ENCODE measurements around the gene CLDN10.

The CLDN10 gene

DNA sequence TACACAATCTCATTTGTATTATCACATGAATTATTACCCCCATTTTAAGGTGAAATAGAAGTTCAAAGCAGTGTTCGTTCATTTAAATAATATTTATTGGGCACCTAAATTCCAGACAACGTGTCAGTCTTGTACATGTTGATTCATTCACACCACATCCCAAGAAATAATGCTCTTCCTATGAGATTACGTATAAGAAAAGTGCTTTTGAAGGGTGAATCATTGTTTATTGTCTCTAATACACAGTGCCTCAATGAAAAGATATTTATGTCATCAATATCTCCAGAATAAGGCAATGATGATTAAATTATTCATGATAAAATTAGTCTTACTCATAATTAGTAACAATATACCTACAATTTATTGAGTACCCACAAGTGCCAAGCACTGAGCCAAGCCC lies 35.6 kb downstream of the CLDN10 start:
- WGBS, 2 donors (ENCODE audit: extremely low coverage in 2 of 2, insufficient read length in 2 of 2, insufficient replicate concordance in 1 of 2), result no CpG with 5 or more reads among the region's 3 CpGs
- Histone ChIP-seq H2BK15ac (ENCODE audit: low read length) (no peak overlapping the region), H3K4me3 (ENCODE audit: low read length in 2 of 2) (no peak overlapping the region), H3K27me3 (ENCODE audit: control insufficient read depth in 3 of 3, insufficient read depth in 3 of 3, low read depth in 1 of 3, low read length in 3 of 3) (no peaks in the 10 kb centered on the region), H3K14ac (ENCODE audit: low read length) (no peak overlapping the region), H2AK5ac (ENCODE audit: low read depth, low read length) (no peak overlapping the region), H2BK12ac (ENCODE audit: low read length) (no peak overlapping the region), H3K18ac (ENCODE audit: low read length) (no peak overlapping the region), H3K23ac (ENCODE audit: low read depth, low read length, poor library complexity) (no peak overlapping the region), H2AFZ (ENCODE audit: low read length) (no peak overlapping the region), H2BK5ac (ENCODE audit: low read length) (no peak overlapping the region), H3K4me1 (ENCODE audit: control insufficient read depth in 2 of 2, insufficient read depth in 1 of 2, low read depth in 1 of 2, low read length in 2 of 2) (no peaks in the 10 kb centered on the region), H2BK120ac (ENCODE audit: low read depth, low read length) (no peak overlapping the region), H3K79me1 (ENCODE audit: low read depth, low read length) (no peaks in the 10 kb centered on the region), H4K8ac (ENCODE audit: low read depth, low read length) (no peak overlapping the region), H3K4ac (ENCODE audit: low read length) (no peak overlapping the region), H3K36me3 (replicated peaks in 1 of 2; ENCODE audit: control insufficient read depth in 2 of 2, insufficient read depth in 2 of 2, low read length in 2 of 2) (peaks cover 26 to 94% of the 10 kb centered on the region in 2 donors), H3K4me2 (ENCODE audit: insufficient read depth, low read length, poor library complexity, severe bottlenecking) (no peak overlapping the region), H4K91ac (ENCODE audit: low read depth, low read length, poor library complexity) (no peak overlapping the region), H3K9ac (ENCODE audit: low read depth, low read length, poor library complexity) (no peak overlapping the region), H3K27ac (replicated peaks; ENCODE audit: low read length) (no peak overlapping the region), H3K9me3 (replicated peaks in 1 of 2; ENCODE audit: control insufficient read depth in 2 of 2, insufficient read depth in 1 of 2, low read depth in 1 of 2, low read length in 2 of 2) (peaks cover 0 to 1% of the 10 kb centered on the region in 2 donors)
- no peak for DNase-seq (ENCODE audit: low spot score)

GRCh38 chr13:95588721-95589120 lies 36.2 kb downstream of the CLDN10 start:
- no peaks in the 10 kb centered on the region for H3K27me3 ChIP-seq (ENCODE audit: control insufficient read depth in 3 of 3, insufficient read depth in 3 of 3, low read depth in 1 of 3, low read length in 3 of 3)
- H3K4ac ChIP-seq (ENCODE audit: low read length), result no peak overlapping the region
- H2AK5ac ChIP-seq (ENCODE audit: low read depth, low read length), result no peak overlapping the region
- no peak overlapping the region for H3K18ac ChIP-seq (ENCODE audit: low read length)
- no peaks in the 10 kb centered on the region for H3K4me1 ChIP-seq (ENCODE audit: control insufficient read depth in 2 of 2, insufficient read depth in 1 of 2, low read depth in 1 of 2, low read length in 2 of 2)
- no peak for DNase-seq (ENCODE audit: low spot score)
- H2BK120ac ChIP-seq (ENCODE audit: low read depth, low read length), result no peak overlapping the region
- H3K4me3 ChIP-seq (ENCODE audit: low read length in 2 of 2), result no peak overlapping the region
- no peak overlapping the region for H3K27ac ChIP-seq (replicated peaks; ENCODE audit: low read length)
- H3K36me3 ChIP-seq (replicated peaks in 1 of 2; ENCODE audit: control insufficient read depth in 2 of 2, insufficient read depth in 2 of 2, low read length in 2 of 2), result peaks cover 26 to 94% of the 10 kb centered on the region in 2 donors
- H3K14ac ChIP-seq (ENCODE audit: low read length), result no peak overlapping the region
- no CpG with 5 or more reads among the region's 2 CpGs for WGBS, 2 donors (ENCODE audit: extremely low coverage in 2 of 2, insufficient read length in 2 of 2, insufficient replicate concordance in 1 of 2)
- H3K9me3 ChIP-seq (replicated peaks in 1 of 2; ENCODE audit: control insufficient read depth in 2 of 2, insufficient read depth in 1 of 2, low read depth in 1 of 2, low read length in 2 of 2), result peaks cover 0 to 1% of the 10 kb centered on the region in 2 donors
- no peak overlapping the region for H2BK5ac ChIP-seq (ENCODE audit: low read length)
- no peak overlapping the region for H3K23ac ChIP-seq (ENCODE audit: low read depth, low read length, poor library complexity)
- no peak overlapping the region for H2BK12ac ChIP-seq (ENCODE audit: low read length)
- no peak overlapping the region for H3K4me2 ChIP-seq (ENCODE audit: insufficient read depth, low read length, poor library complexity, severe bottlenecking)
- H2BK15ac ChIP-seq (ENCODE audit: low read length), result no peak overlapping the region
- H3K79me1 ChIP-seq (ENCODE audit: low read depth, low read length), result no peaks in the 10 kb centered on the region
- H4K91ac ChIP-seq (ENCODE audit: low read depth, low read length, poor library complexity), result no peak overlapping the region
- no peak overlapping the region for H3K9ac ChIP-seq (ENCODE audit: low read depth, low read length, poor library complexity)
- H2AFZ ChIP-seq (ENCODE audit: low read length), result no peak overlapping the region
- H4K8ac ChIP-seq (ENCODE audit: low read depth, low read length), result no peak overlapping the region

- H3K36me3 ChIP-seq (replicated peaks in 1 of 2; ENCODE audit: control insufficient read depth in 2 of 2, insufficient read depth in 2 of 2, low read length in 2 of 2), result peaks cover 13 to 83% of the 10 kb centered on the region in 2 donors
- H3K4me1 ChIP-seq (ENCODE audit: control insufficient read depth in 2 of 2, insufficient read depth in 1 of 2, low read depth in 1 of 2, low read length in 2 of 2), result no peaks in the 10 kb centered on the region
These were observed 40.9 kb downstream of the CLDN10 start for GRCh38 chr13:95593462-95593861.

DNA sequence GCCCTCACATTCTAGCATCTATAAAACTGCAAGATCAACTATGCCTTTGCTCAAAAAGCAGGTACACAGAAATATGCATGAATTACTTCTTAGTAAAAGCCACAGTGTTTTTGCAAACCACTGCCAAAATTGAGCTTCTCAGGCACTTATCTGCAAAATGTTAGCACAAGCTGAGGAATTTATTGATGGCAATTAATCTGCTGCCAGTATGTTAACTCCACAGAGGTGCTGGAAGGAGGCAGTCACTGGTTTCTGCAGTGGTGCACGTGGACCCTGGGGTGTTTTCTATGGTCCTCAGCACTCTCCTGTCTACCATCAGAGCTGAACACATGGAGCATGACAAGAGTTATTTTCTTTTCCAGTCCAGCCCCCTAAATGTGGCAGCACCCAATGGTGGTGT lies 44.2 kb downstream of the CLDN10 start:
- Histone ChIP-seq H3K9ac (ENCODE audit: low read depth, low read length, poor library complexity) (no peak overlapping the region), H2BK12ac (ENCODE audit: low read length) (no peak overlapping the region), H3K79me1 (ENCODE audit: low read depth, low read length) (peaks cover 2% of the 10 kb centered on the region), H3K36me3 (replicated peaks in 1 of 2; ENCODE audit: control insufficient read depth in 2 of 2, insufficient read depth in 2 of 2, low read length in 2 of 2) (peaks cover 12 to 84% of the 10 kb centered on the region in 2 donors), H2BK5ac (ENCODE audit: low read length) (no peak overlapping the region), H2AK5ac (ENCODE audit: low read depth, low read length) (no peak overlapping the region), H3K27ac (replicated peaks; ENCODE audit: low read length) (no peak overlapping the region), H2BK120ac (ENCODE audit: low read depth, low read length) (no peak overlapping the region), H4K91ac (ENCODE audit: low read depth, low read length, poor library complexity) (no peak overlapping the region), H3K23ac (ENCODE audit: low read depth, low read length, poor library complexity) (no peak overlapping the region), H2BK15ac (ENCODE audit: low read length) (no peak overlapping the region), H3K18ac (ENCODE audit: low read length) (no peak overlapping the region), H3K4me2 (ENCODE audit: insufficient read depth, low read length, poor library complexity, severe bottlenecking) (no peak overlapping the region), H3K27me3 (ENCODE audit: control insufficient read depth in 3 of 3, insufficient read depth in 3 of 3, low read depth in 1 of 3, low read length in 3 of 3) (no peaks in the 10 kb centered on the region), H3K4ac (ENCODE audit: low read length) (no peak overlapping the region), H3K4me1 (ENCODE audit: control insufficient read depth in 2 of 2, insufficient read depth in 1 of 2, low read depth in 1 of 2, low read length in 2 of 2) (no peaks in the 10 kb centered on the region), H4K8ac (ENCODE audit: low read depth, low read length) (no peak overlapping the region), H3K4me3 (ENCODE audit: low read length in 2 of 2) (no peak overlapping the region), H3K9me3 (replicated peaks in 1 of 2; ENCODE audit: control insufficient read depth in 2 of 2, insufficient read depth in 1 of 2, low read depth in 1 of 2, low read length in 2 of 2) (no peaks in the 10 kb centered on the region), H3K14ac (ENCODE audit: low read length) (no peak overlapping the region), H2AFZ (ENCODE audit: low read length) (no peak overlapping the region)
- no CpG with 5 or more reads among the region's 1 CpG for WGBS, 2 donors (ENCODE audit: extremely low coverage in 2 of 2, insufficient read length in 2 of 2, insufficient replicate concordance in 1 of 2)
- no peak for DNase-seq (ENCODE audit: low spot score)

More at GRCh38 chr13:95593462-95593861, 40.9 kb downstream of the CLDN10 start:
- no peak overlapping the region for H2BK5ac ChIP-seq (ENCODE audit: low read length)
- peaks cover 2% of the 10 kb centered on the region for H3K79me1 ChIP-seq (ENCODE audit: low read depth, low read length)
- H2BK120ac ChIP-seq (ENCODE audit: low read depth, low read length), result no peak overlapping the region
- H3K9ac ChIP-seq (ENCODE audit: low read depth, low read length, poor library complexity), result no peak overlapping the region
- H3K4me2 ChIP-seq (ENCODE audit: insufficient read depth, low read length, poor library complexity, severe bottlenecking), result no peak overlapping the region
- no peak overlapping the region for H2BK15ac ChIP-seq (ENCODE audit: low read length)
- DNase-seq (ENCODE audit: low spot score), result no peak
- no peak overlapping the region for H3K4me3 ChIP-seq (ENCODE audit: low read length in 2 of 2)
- no peak overlapping the region for H3K27ac ChIP-seq (replicated peaks; ENCODE audit: low read length)
- no peak overlapping the region for H3K18ac ChIP-seq (ENCODE audit: low read length)
- H2BK12ac ChIP-seq (ENCODE audit: low read length), result no peak overlapping the region
- no peak overlapping the region for H4K91ac ChIP-seq (ENCODE audit: low read depth, low read length, poor library complexity)
- H3K9me3 ChIP-seq (replicated peaks in 1 of 2; ENCODE audit: control insufficient read depth in 2 of 2, insufficient read depth in 1 of 2, low read depth in 1 of 2, low read length in 2 of 2), result peaks cover 0 to 1% of the 10 kb centered on the region in 2 donors
- no peak overlapping the region for H3K14ac ChIP-seq (ENCODE audit: low read length)
- WGBS, 2 donors (ENCODE audit: extremely low coverage in 2 of 2, insufficient read length in 2 of 2, insufficient replicate concordance in 1 of 2), result no CpG with 5 or more reads among the region's 1 CpG
- H3K4ac ChIP-seq (ENCODE audit: low read length), result no peak overlapping the region
- no peak overlapping the region for H4K8ac ChIP-seq (ENCODE audit: low read depth, low read length)
- H2AFZ ChIP-seq (ENCODE audit: low read length), result no peak overlapping the region
- H2AK5ac ChIP-seq (ENCODE audit: low read depth, low read length), result no peak overlapping the region
- H3K23ac ChIP-seq (ENCODE audit: low read depth, low read length, poor library complexity), result no peak overlapping the region
- H3K27me3 ChIP-seq (ENCODE audit: control insufficient read depth in 3 of 3, insufficient read depth in 3 of 3, low read depth in 1 of 3, low read length in 3 of 3), result no peaks in the 10 kb centered on the region

Data from neuronal stem cell (in vitro differentiated cells).